ENCODE data around the gene ICAM1.

DNA sequence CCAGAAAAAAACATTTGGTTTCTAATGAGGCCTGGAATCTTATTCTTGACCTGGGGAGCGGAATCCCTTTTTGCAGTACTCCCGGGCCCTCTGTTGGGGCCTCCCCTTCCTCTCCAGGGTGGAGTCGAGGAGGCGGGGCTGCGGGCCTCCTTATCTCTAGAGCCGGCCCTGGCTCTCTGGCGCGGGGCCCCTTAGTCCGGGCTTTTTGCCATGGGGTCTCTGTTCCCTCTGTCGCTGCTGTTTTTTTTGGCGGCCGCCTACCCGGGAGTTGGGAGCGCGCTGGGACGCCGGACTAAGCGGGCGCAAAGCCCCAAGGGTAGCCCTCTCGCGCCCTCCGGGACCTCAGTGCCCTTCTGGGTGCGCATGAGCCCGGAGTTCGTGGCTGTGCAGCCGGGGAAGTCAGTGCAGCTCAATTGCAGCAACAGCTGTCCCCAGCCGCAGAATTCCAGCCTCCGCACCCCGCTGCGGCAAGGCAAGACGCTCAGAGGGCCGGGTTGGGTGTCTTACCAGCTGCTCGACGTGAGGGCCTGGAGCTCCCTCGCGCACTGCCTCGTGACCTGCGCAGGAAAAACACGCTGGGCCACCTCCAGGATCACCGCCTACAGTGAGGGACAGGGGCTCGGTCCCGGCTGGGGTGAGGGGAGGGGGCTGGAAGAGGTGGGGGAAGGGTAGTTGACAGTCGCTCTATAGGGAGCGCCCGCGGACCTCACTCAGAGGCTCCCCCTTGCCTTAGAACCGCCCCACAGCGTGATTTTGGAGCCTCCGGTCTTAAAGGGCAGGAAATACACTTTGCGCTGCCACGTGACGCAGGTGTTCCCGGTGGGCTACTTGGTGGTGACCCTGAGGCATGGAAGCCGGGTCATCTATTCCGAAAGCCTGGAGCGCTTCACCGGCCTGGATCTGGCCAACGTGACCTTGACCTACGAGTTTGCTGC, 16.1 kb downstream of the ICAM1 start, which contains the start of gene ICAM4:
- TF ChIP-seq, protein P1, sequence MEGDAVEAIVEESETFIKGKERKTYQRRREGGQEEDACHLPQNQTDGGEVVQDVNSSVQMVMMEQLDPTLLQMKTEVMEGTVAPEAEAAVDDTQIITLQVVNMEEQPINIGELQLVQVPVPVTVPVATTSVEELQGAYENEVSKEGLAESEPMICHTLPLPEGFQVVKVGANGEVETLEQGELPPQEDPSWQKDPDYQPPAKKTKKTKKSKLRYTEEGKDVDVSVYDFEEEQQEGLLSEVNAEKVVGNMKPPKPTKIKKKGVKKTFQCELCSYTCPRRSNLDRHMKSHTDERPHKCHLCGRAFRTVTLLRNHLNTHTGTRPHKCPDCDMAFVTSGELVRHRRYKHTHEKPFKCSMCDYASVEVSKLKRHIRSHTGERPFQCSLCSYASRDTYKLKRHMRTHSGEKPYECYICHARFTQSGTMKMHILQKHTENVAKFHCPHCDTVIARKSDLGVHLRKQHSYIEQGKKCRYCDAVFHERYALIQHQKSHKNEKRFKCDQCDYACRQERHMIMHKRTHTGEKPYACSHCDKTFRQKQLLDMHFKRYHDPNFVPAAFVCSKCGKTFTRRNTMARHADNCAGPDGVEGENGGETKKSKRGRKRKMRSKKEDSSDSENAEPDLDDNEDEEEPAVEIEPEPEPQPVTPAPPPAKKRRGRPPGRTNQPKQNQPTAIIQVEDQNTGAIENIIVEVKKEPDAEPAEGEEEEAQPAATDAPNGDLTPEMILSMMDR (IDR thresholded peaks at IDR 0.05): no peak
- TF ChIP-seq EP300 (IDR thresholded peaks at IDR 0.05): no peak
